HG02938 (cell line): ENCODE measurements around the gene POT1.
"Not testable (repeated sequence)": the region's sequence is repeated elsewhere in the genome, so short reads cannot be mapped to it uniquely, and the experiment has no call there.

Source experiments
- ATAC-seq: cut with Tn5 transposase; IDR thresholded peaks from one replicate; pipeline ENCODE4 v1.9.1; 2021; ENCODE audit warnings: mild to moderate bottlenecking, moderate library complexity; ENCODE audit not compliant: unreplicated experiment

The POT1 gene

DNA sequence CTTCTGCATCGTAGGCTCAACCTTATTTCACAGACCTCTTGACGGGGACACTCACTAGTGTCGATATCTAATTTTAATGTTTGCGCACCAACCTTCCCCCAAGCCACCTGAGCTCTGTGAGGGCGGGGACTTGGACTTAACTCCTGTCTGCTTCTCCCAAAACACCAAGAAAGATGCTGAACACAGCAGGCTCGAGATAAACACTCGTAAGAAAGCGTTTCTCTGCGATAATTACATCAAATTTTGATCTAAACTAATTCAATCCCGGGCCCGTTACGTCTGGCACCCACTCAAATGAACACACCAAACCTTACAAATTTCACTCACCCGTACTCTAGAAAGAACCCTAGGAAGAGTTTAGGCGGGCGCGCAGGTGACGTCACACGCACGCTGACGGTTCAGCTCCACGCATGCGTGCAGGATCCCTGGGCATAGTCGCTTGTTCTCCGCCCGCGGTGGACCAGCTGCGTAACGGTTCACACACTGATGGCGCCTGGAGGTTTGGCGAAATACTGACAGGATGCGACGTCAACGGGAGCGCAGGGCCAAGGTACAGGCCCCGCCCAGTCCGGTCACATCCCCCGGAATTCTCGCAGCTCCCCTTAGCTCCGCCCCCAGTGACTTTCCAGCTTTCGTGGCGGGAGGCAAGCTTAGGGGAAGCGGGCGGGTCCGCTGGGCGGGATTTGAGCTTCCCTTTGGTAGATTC, at the start of gene POT1:
Gene POT1, minus strand, starts transcription at position 359 of the 706 bp plus-strand sequence. CDS start 32,652 bp downstream, outside the sequence.
- peak; percentile 100 for ATAC-seq

DNA sequence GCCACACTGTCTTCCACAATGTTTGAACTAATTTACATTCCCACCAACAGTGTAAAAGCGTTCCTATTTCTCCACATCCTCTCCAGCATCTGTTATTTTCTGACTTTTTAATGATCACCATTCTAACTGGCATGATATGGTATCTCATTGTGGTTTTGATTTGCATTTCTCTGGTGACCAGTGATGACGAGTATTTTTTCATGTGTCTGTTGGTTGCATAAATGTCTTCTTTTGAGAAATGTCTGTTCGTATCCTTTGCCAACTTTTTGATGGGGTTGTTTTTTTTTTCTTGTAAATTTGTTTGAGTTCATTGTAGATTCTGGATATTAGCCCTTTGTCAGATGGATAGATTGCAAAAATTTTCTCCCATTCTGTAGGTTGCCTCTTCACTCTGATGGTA, 45.5 kb upstream of the POT1 start:
- ATAC-seq = not testable (repeated sequence)

DNA sequence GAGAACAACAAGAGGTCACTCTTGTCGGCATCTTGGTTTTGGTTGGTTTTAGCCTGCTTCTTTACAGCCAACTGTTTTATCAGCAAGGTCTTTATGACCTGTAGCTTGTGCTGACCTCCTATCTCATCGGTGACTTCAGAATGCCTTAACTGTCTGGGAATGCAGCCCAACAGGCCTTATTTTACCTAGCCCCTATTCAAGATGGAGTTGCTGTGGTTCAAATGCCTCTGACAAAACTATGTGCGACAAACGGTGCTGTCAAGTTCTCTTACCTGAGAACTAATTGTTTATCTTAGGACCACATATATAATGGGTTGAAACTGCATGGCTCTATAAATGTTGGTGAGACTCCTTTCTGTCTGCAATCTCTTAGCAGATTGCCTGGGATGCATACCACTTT, 35.9 kb upstream of the POT1 start:
- ATAC-seq = no peak

- ATAC-seq = no peak
These were observed 30.1 kb upstream of the POT1 start for GRCh38 chr7:124959676-124960075.

GRCh38 chr7:124957952-124958351, 28.3 kb upstream of the POT1 start:
- ATAC-seq = not testable (repeated sequence)

GRCh38 chr7:124956160-124956559, 26.5 kb upstream of the POT1 start:
- no peak for ATAC-seq

DNA sequence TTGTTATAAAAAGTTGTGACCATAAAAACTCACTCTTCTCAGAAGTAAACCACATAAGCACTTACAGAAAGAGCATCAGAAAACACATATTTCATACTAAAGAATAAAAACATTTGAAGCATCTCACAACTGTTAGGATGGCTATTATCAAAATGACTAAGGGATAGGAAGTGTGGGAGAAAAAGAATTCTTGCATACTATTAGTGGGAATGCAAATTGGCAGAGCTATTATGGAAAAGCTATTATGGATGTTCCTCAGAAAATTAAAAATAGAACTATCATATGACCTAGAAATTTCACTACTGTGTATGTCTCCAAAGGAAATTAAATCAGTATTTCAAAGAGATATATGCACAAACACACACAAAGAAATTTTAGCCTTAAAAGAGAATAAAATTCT, 25.2 kb upstream of the POT1 start:
- ATAC-seq = no peak

- ATAC-seq = no peak
These were observed 16.1 kb upstream of the POT1 start for GRCh38 chr7:124945680-124946079.

DNA sequence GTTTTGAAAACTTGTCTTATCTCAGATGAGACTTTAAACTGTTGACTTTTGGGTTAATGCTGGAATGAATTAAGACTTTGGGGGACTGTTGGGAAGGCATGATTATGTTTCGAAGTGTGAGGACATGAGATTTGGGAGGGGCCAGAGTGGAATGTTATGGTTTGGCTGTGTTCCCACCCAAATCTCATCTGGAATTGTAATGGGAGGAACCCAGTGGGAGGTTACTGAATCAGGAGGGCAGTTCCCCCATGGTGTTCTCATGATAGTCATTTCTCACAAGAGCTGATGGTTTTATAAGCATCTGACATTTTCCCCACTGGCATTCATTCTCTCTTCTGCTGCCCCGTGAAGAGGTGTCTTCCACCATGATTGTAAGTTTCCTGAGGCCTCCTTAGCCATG, 13.8 kb upstream of the POT1 start:
- ATAC-seq = no peak

GRCh38 chr7:124942399-124942798, 12.8 kb upstream of the POT1 start:
- ATAC-seq = no peak

- no peak for ATAC-seq
These were observed 10.7 kb upstream of the POT1 start for GRCh38 chr7:124940306-124940705.

- ATAC-seq = no peak
These were observed 8.5 kb upstream of the POT1 start for GRCh38 chr7:124938128-124938527.

DNA sequence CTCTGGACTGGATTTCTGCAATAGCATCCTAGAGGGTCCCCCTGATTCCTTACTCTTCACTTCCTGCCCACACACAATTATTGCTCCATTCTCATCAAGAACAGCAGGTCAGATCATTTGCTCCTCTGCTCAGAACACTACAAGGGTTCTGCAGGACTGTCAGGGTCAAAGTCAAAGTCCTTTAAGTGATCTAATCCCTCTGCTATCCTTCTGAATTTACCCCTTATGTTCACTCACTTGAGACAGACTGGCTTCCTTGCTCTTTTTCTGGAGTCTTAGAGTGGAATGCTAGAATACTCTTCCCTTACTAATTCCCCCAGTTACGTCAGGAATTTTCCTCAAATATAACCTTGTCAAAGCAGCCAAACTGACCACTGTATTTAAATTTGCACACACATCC, 7.5 kb upstream of the POT1 start:
- no peak for ATAC-seq

DNA sequence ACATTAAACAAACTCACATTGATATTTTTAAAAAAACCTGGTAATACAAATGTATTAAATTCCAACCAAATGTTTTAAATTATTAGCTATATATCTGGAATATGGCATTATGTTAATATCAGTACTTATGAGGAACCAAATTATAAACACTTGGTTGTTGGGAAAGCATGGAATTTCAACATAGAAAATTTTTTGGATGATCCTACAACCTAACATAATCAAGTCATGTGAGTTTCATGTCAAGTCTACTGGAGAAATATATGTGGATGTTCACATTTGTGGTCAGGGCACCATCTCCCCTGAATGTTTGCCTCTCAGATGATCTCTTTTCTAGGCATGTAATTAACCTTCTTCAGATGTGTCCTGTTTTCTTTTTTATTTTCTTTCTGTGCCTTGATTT, 5.2 kb upstream of the POT1 start:
- no peak for ATAC-seq

GRCh38 chr7:124930655-124931597, 1.3 kb upstream of the POT1 start:
- no peak for ATAC-seq

DNA sequence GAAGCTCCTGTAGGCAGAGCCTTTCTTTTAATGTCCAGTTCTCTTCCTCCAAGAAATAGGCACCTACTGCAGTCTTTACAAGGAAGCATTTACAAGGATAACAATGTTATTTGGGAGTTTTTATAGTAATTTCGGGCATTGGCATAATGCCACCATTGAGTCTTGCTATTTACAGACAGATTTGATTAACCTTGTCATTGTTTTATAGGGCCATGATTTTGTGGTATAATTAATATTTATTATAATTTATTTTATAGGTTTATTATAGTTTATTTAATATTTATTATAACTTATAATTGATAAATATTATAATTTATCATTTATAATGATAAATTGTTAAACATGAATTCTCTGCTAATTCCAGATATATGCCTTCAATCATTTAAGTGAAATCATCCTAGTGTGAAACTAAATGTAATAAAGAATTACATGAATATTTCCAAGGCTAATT, 573 bp upstream of the POT1 start:
- no peak for ATAC-seq

DNA sequence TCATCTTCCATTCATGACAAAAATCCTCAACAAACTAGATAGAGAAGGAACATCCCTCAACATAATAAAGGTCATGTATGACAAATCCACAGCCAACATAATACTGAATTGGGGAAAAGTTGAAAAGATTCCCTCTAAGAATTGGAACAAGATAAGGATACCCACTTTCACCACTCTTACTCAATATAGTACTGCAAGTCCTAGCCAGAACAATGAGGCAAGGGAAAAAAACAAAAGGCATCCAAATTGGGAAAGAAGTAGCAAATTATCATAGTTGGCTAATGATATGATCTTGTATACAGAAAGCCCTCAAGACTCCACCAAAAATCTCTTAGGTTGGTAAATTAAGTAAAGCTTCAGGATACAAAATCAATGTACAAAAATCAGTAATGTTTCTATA, 4.7 kb downstream of the POT1 start:
- no peak for ATAC-seq

- ATAC-seq = no peak
These were observed 7.4 kb downstream of the POT1 start for GRCh38 chr7:124922200-124922599.

- no peak for ATAC-seq
These were observed 9.8 kb downstream of the POT1 start for GRCh38 chr7:124919841-124920240.

GRCh38 chr7:124918662-124919061, 11.0 kb downstream of the POT1 start:
- ATAC-seq = peak; percentile 69

DNA sequence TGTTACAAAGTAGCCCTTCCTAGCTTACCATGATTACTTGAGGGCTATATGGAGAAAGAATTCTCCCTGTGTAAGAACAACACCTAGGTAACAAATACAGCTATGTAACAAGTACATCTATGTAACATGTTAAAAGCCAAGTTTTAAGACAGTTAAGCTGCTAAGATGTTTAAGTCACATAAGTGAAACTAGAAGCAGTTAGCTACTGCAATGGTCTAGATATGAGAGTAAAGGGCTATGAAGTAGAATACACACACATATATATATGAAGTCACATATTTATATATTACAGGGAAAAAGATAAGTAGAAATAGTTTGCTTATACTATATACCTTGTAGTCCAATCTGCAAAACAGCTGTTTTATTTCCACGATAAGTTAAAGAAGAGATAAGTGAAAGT, 14.4 kb downstream of the POT1 start:
- ATAC-seq = peak; percentile 63

GRCh38 chr7:124914298-124914697, 15.3 kb downstream of the POT1 start:
- no peak for ATAC-seq
